OCI-LY3 (cell line): ENCODE data around the gene ZGLP1.

Source experiments
- H2AFZ ChIP-seq: fragments of 200-600, 300-600 bp; shearing (Covaris generic); 2 replicates; pipeline ENCODE4 v1.6.0; 2014; ENCODE audit warnings: antibody characterized with exemption, low read depth, low read length
- H3K27ac ChIP-seq: fragments of 200-600, 300-600 bp; sonication (generic); 2 replicates; pipeline ENCODE4 v1.5.1; 2014; ENCODE audit warnings: mild to moderate bottlenecking, low read length, moderate library complexity, mixed read lengths
- H3K27me3 ChIP-seq: fragments of 200-600, 300-600 bp; sonication (generic); 2 replicates; pipeline ENCODE4 v1.6.1; 2014; ENCODE audit warnings: low read depth, low read length, mixed read lengths
- H3K36me3 ChIP-seq: fragments of 200-600, 300-600 bp; sonication (generic); replicated peaks from 2 replicates; pipeline ENCODE3; 2014; ENCODE audit warnings: low read depth, low read length, mixed read lengths
- H3K4me1 ChIP-seq: fragments of 300-600, 200-600 bp; sonication (generic); 2 replicates; pipeline ENCODE4 v1.6.1; 2014; ENCODE audit warnings: low read length, mixed read lengths
- H3K4me2 ChIP-seq: fragments of 200-600, 300-600 bp; sonication (generic); 2 replicates; pipeline ENCODE4 v1.6.1; 2014; ENCODE audit warnings: low read length, mixed read lengths
- H3K4me3 ChIP-seq: fragments of 300-600, 200-600 bp; sonication (generic); 2 replicates; pipeline ENCODE4 v1.5.1; 2014; ENCODE audit warnings: antibody characterized with exemption, mild to moderate bottlenecking, low read length, moderate library complexity
- H3K79me2 ChIP-seq: fragments of 300-600, 200-600 bp; shearing (Covaris generic); 2 replicates; pipeline ENCODE4 v1.6.1; 2014; ENCODE audit warnings: mild to moderate bottlenecking, low read length, mixed read lengths
- H3K9ac ChIP-seq: fragments of 300-600, 200-600 bp; shearing (Covaris generic); 2 replicates; pipeline ENCODE4 v1.6.0; 2014; ENCODE audit warnings: mild to moderate bottlenecking, low read length, moderate library complexity
- H3K9me3 ChIP-seq: fragments of 200-600, 300-600 bp; shearing (Covaris generic); 2 replicates; pipeline ENCODE4 v1.6.1; 2014; ENCODE audit warnings: low read length, mixed read lengths; ENCODE audit not compliant: insufficient read depth
- H4K20me1 ChIP-seq: fragments of 200-600, 300-600 bp; sonication (generic); 2 replicates; pipeline ENCODE4 v1.6.1; 2016; ENCODE audit warnings: low read length, mixed read lengths; ENCODE audit not compliant: insufficient read depth
- EZH2phosphoT487 ChIP-seq: fragments of 200-600 bp; shearing (Covaris generic); IDR thresholded peaks from 2 replicates; pipeline ENCODE4 v1.6.1; 2018; ENCODE audit warnings: antibody characterized with exemption, mixed run types, low read depth
- TF ChIP-seq, protein P1 (sequence below): fragments of 200-600, 300-600 bp; sonication (generic); IDR thresholded peaks from 2 replicates; pipeline ENCODE4 v1.5.1; 2014; ENCODE audit warnings: antibody characterized with exemption, low read length, low read depth

Gene ZGLP1

DNA sequence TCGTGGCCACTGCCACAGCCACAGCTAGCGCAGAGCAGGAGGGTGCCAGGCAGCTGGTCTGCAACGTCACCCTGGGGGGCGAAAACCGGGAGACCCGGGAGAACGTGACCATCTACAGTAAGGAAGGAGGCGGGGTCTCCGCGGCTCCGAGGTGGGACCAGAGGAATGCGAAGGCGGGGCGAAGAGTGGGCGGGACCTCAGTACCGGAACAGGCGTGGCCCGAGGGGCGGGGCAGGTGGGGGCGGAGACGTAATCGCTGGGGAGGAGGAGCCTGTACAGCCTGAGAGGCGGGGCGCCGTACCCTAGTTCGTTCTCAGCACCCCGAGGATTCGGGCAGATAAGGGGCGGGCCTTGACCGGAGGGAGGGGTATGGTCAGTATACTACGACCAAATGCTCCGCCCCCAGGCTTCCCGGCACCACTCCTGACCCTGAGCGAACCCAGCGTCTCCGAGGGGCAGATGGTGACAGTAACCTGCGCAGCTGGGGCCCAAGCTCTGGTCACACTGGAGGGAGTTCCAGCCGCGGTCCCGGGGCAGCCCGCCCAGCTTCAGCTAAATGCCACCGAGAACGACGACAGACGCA is 17.3 kb downstream of the ZGLP1 start:
- Histone ChIP-seq H3K4me2 (no peak overlapping the region), H3K79me2 (no peaks in the 10 kb centered on the region), H3K36me3 (peaks cover 15% of the 10 kb centered on the region), H3K9me3 (no peaks in the 10 kb centered on the region), H3K4me3 (no peak overlapping the region), H3K27ac (no peak overlapping the region), H2AFZ (no peak overlapping the region), H3K4me1 (peaks cover 5% of the 10 kb centered on the region), H3K27me3 (no peaks in the 10 kb centered on the region), H3K9ac (no peak overlapping the region), H4K20me1 (no peaks in the 10 kb centered on the region)
- TF ChIP-seq EZH2phosphoT487: no peak
- TF ChIP-seq, protein P1, sequence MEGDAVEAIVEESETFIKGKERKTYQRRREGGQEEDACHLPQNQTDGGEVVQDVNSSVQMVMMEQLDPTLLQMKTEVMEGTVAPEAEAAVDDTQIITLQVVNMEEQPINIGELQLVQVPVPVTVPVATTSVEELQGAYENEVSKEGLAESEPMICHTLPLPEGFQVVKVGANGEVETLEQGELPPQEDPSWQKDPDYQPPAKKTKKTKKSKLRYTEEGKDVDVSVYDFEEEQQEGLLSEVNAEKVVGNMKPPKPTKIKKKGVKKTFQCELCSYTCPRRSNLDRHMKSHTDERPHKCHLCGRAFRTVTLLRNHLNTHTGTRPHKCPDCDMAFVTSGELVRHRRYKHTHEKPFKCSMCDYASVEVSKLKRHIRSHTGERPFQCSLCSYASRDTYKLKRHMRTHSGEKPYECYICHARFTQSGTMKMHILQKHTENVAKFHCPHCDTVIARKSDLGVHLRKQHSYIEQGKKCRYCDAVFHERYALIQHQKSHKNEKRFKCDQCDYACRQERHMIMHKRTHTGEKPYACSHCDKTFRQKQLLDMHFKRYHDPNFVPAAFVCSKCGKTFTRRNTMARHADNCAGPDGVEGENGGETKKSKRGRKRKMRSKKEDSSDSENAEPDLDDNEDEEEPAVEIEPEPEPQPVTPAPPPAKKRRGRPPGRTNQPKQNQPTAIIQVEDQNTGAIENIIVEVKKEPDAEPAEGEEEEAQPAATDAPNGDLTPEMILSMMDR: no peak

GRCh38 chr19:10291554-10292205 is 17.9 kb downstream of the ZGLP1 start:
- Histone ChIP-seq H3K9ac (no peak overlapping the region), H4K20me1 (peaks cover 5% of the 10 kb centered on the region), H3K79me2 (no peaks in the 10 kb centered on the region), H3K27ac (no peak overlapping the region), H3K4me3 (peak overlapping the region; percentile 77), H3K4me2 (peak overlapping the region; percentile 75), H3K27me3 (no peaks in the 10 kb centered on the region), H3K4me1 (peaks cover 5% of the 10 kb centered on the region), H3K9me3 (no peaks in the 10 kb centered on the region), H2AFZ (no peak overlapping the region), H3K36me3 (peaks cover 20% of the 10 kb centered on the region)
- TF ChIP-seq, protein P1: no peak
- no peak for TF ChIP-seq EZH2phosphoT487

GRCh38 chr19:10290876-10291553 is 18.6 kb downstream of the ZGLP1 start:
- TF ChIP-seq, protein P1: no peak
- TF ChIP-seq EZH2phosphoT487: no peak
- H3K4me3 ChIP-seq: peak overlapping the region; percentile 77
- H3K79me2 ChIP-seq: no peaks in the 10 kb centered on the region
- no peak overlapping the region for H3K27ac ChIP-seq
- H3K4me1 ChIP-seq: peaks cover 5% of the 10 kb centered on the region
- peaks cover 12% of the 10 kb centered on the region for H4K20me1 ChIP-seq
- H3K9ac ChIP-seq: no peak overlapping the region; the same call in 1 of the 2 replicates
- H2AFZ ChIP-seq: no peak overlapping the region
- peak overlapping the region; percentile 75 for H3K4me2 ChIP-seq
- peaks cover 25% of the 10 kb centered on the region for H3K36me3 ChIP-seq
- no peaks in the 10 kb centered on the region for H3K27me3 ChIP-seq
- no peaks in the 10 kb centered on the region for H3K9me3 ChIP-seq

GRCh38 chr19:10290357-10290875 is 19.2 kb downstream of the ZGLP1 start:
- Histone ChIP-seq H3K79me2 (no peaks in the 10 kb centered on the region), H3K27ac (no peak overlapping the region), H3K4me2 (peak overlapping the region; percentile 75), H3K9ac (peak overlapping the region; percentile 55; the same call in 1 of the 2 replicates), H3K4me1 (peaks cover 5% of the 10 kb centered on the region), H3K4me3 (peak overlapping the region; percentile 77), H3K36me3 (peaks cover 31% of the 10 kb centered on the region), H3K9me3 (no peaks in the 10 kb centered on the region), H2AFZ (no peak overlapping the region), H4K20me1 (peaks cover 18% of the 10 kb centered on the region), H3K27me3 (no peaks in the 10 kb centered on the region)
- TF ChIP-seq EZH2phosphoT487: no peak
- TF ChIP-seq, protein P1: no peak
